Lower lobe of right lung (tissue), 2 donors: ENCODE measurements around the gene CD300A. TPM values are rescaled to one million over a fixed set of nuclear protein-coding genes. Genes with fewer than 3 reads are reported as not detected.
A peak's percentile ranks its signal among the peaks of the same experiment; 100 is the strongest.
"Not testable (repeated sequence)": the region's sequence is repeated elsewhere in the genome, so short reads cannot be mapped to it uniquely, and the experiment has no call there.

Experiments
- ATAC-seq, 2 donors: fragments of 200-7000 bp; cut with Tn5 transposase; one replicate each; pipeline ENCODE4 v1.9.1; 2020 to 2022; ENCODE audit warnings: mild to moderate bottlenecking in 2 of 2, moderate library complexity in 2 of 2
- DNase-seq: peaks from one replicate; pipeline ENCODE4 v3.0.0-alpha.2; 2020
- H3K27ac ChIP-seq: fragments of 200-600 bp; one replicate; pipeline ENCODE4 v1.8.0; 2022
- H3K27me3 ChIP-seq: fragments of 200-600 bp; one replicate; pipeline ENCODE4 v1.8.0; 2022; ENCODE audit warnings: low read depth
- H3K36me3 ChIP-seq: fragments of 200-600 bp; one replicate; pipeline ENCODE4 v1.8.0; 2022; ENCODE audit warnings: mild to moderate bottlenecking
- H3K4me1 ChIP-seq: fragments of 200-600 bp; one replicate; pipeline ENCODE4 v1.8.0; 2022
- H3K4me3 ChIP-seq: fragments of 200-600 bp; one replicate; pipeline ENCODE4 v1.8.0; 2022; ENCODE audit warnings: mild to moderate bottlenecking
- H3K9me3 ChIP-seq: fragments of 200-600 bp; one replicate; pipeline ENCODE4 v1.8.0; 2022
- CTCF ChIP-seq: fragments of 200-600 bp; IDR thresholded peaks from one replicate; pipeline ENCODE4 v1.8.0; 2022; ENCODE audit warnings: antibody characterized with exemption, mild to moderate bottlenecking
- intact Hi-C: fragments of 100-400 bp; cut with DNase I; formaldehyde crosslinking; loops from one replicate; pipeline ENCODE4 v1.11.0; 2022
- total RNA-seq: library from RNA; stranded (reverse); fragmentation: NEBNext Ultra II Directional; extraction: Animal tissue kit (Norgen Biotek cat#: 25700); gene quantifications from one replicate; pipeline ENCODE4 v1.2.1, GENCODE V29; 2021
- donor health status: DM: no; HTN: yes; CAD: no; lungs with severe emphysema.

The CD300A gene
- total RNA-seq, 1 donor from 2014 or later: 27.8 TPM

GRCh38 chr17:74499992-74500391 is 33.6 kb downstream of the CD300A start:
- TF ChIP-seq CTCF: no peak
- H3K27me3 ChIP-seq: no peaks in the 10 kb centered on the region
- no peak overlapping the region for H3K4me3 ChIP-seq
- no peak overlapping the region for H3K27ac ChIP-seq
- H3K4me1 ChIP-seq: no peaks in the 10 kb centered on the region
- H3K36me3 ChIP-seq: no peaks in the 10 kb centered on the region
- DNase-seq (no peak), ATAC-seq (no peak)
- intact Hi-C loops: no loop called here
- no peaks in the 10 kb centered on the region for H3K9me3 ChIP-seq

GRCh38 chr17:74502861-74503260 is 36.4 kb downstream of the CD300A start:
- Histone ChIP-seq H3K27ac (no peak overlapping the region), H3K27me3 (no peaks in the 10 kb centered on the region), H3K36me3 (no peaks in the 10 kb centered on the region), H3K4me1 (no peaks in the 10 kb centered on the region), H3K9me3 (no peaks in the 10 kb centered on the region), H3K4me3 (no peak overlapping the region)
- no peak for DNase-seq
- intact Hi-C loops: no loop called here
- no peak for ATAC-seq
- TF ChIP-seq CTCF: no peak

- H3K4me1 ChIP-seq, H3K27me3 ChIP-seq, H3K27ac ChIP-seq, intact Hi-C loops, ATAC-seq, H3K9me3 ChIP-seq, H3K36me3 ChIP-seq, DNase-seq, H3K4me3 ChIP-seq: not testable (repeated sequence)
These were observed 37.5 kb downstream of the CD300A start for GRCh38 chr17:74503949-74504348.

GRCh38 chr17:74508156-74508555 is 41.7 kb downstream of the CD300A start:
- Histone ChIP-seq H3K4me1 (no peaks in the 10 kb centered on the region), H3K36me3 (no peaks in the 10 kb centered on the region), H3K9me3 (no peaks in the 10 kb centered on the region), H3K27ac (no peak overlapping the region), H3K4me3 (no peak overlapping the region), H3K27me3 (no peaks in the 10 kb centered on the region)
- no peak for ATAC-seq
- intact Hi-C loops: no loop called here
- no peak for TF ChIP-seq CTCF
- no peak for DNase-seq

GRCh38 chr17:74512036-74512435 is 45.6 kb downstream of the CD300A start:
- DNase-seq: no peak
- Histone ChIP-seq H3K27ac (peak overlapping the region; percentile 56), H3K9me3 (no peaks in the 10 kb centered on the region), H3K4me1 (no peaks in the 10 kb centered on the region), H3K27me3 (no peaks in the 10 kb centered on the region), H3K4me3 (no peak overlapping the region), H3K36me3 (no peaks in the 10 kb centered on the region)
- TF ChIP-seq CTCF: no peak
- intact Hi-C loops: no loop called here
- ATAC-seq: no peak

- H3K4me3 ChIP-seq: no peak overlapping the region
- H3K4me1 ChIP-seq: no peaks in the 10 kb centered on the region
- TF ChIP-seq CTCF: no peak
- ATAC-seq (peak; percentile 68 to 80), DNase-seq (no peak)
- H3K9me3 ChIP-seq: no peaks in the 10 kb centered on the region
- no peaks in the 10 kb centered on the region for H3K27me3 ChIP-seq
- H3K36me3 ChIP-seq: no peaks in the 10 kb centered on the region
- H3K27ac ChIP-seq: peak overlapping the region; percentile 56
- intact Hi-C loops: no loop called here
These were observed 46.2 kb downstream of the CD300A start for GRCh38 chr17:74512624-74513091.
